Measurements from ENCODE around the gene MGAT4A.

Gene MGAT4A

GRCh38 chr2:98608116-98608961 lies 122.6 kb downstream of the MGAT4A start, which contains the start of the genes COA5 and UNC50:
Gene COA5 (minus strand): TSS chr2:98608512. CDS start chr2:98608405, 107 bp downstream.
Gene UNC50 (plus strand): TSS chr2:98608589. CDS start chr2:98609760, 1,171 bp downstream.
- Histone ChIP-seq H3K4me2 (ENCODE audit: low read length) (peak within 1 kb of the TSS; percentile 84), H3K9ac (ENCODE audit: low read length) (peak within 1 kb of the TSS; percentile 99), H3K23ac (ENCODE audit: low read length) (no peak within 1 kb of the TSS), H2BK120ac (ENCODE audit: insufficient read depth, low read length, poor library complexity) (peak within 1 kb of the TSS; percentile 62), H2BK12ac (ENCODE audit: low read length) (no peak within 1 kb of the TSS), H3K36me3 (ENCODE audit: control insufficient read depth in 1 of 2, insufficient read depth in 2 of 2, low read length in 2 of 2) (peaks cover 10 to 15% of the 10 kb centered on the region in 2 experiments), H3K27ac (ENCODE audit: low read depth, low read length) (peak within 1 kb of the TSS; percentile 90), H4K8ac (ENCODE audit: low read depth, low read length) (peak within 1 kb of the TSS; percentile 100), H2AFZ (ENCODE audit: insufficient read depth, low read length, poor library complexity) (peak within 1 kb of the TSS; percentile 84), H3K18ac (ENCODE audit: low read length) (peak within 1 kb of the TSS; percentile 79), H3K4me1 (ENCODE audit: control insufficient read depth in 1 of 2, insufficient read depth in 2 of 2, low read length in 2 of 2) (peaks cover 7 to 9% of the 10 kb centered on the region in 2 experiments), H4K91ac (ENCODE audit: low read depth, low read length) (peak within 1 kb of the TSS; percentile 92), H2AK5ac (ENCODE audit: low read length) (peak within 1 kb of the TSS; percentile 72), H3K4me3 (ENCODE audit: low read depth, low read length) (peak within 1 kb of the TSS; percentile 95), H3K79me1 (ENCODE audit: low read length) (peaks cover 13% of the 10 kb centered on the region), H3K14ac (ENCODE audit: low read length) (peak within 1 kb of the TSS; percentile 94), H3K27me3 (ENCODE audit: insufficient read depth, low read length) (no peaks in the 10 kb centered on the region), H3K9me3 (ENCODE audit: insufficient read depth, low read depth, low read length) (no peaks in the 10 kb centered on the region), H2BK5ac (ENCODE audit: low read depth, low read length, poor library complexity) (peak within 1 kb of the TSS; percentile 95), H3K79me2 (ENCODE audit: control insufficient read depth, insufficient read depth, low read length, poor library complexity) (peaks cover 15% of the 10 kb centered on the region), H3K4ac (ENCODE audit: low read depth, low read length) (peak within 1 kb of the TSS; percentile 99), H4K12ac (ENCODE audit: low read depth, low read length) (peak within 1 kb of the TSS; percentile 89)
- peak; percentile 86 to 91 for DNase-seq
- no CpG with 5 or more reads among the region's 93 CpGs for WGBS (ENCODE audit: extremely low coverage, insufficient coverage, insufficient read length)

GRCh38 chr2:98607741-98608115 lies 123.2 kb downstream of the MGAT4A start:
- H3K14ac ChIP-seq (ENCODE audit: low read length): peak overlapping the region; percentile 82

GRCh38 chr2:98607104-98607503 lies 123.8 kb downstream of the MGAT4A start:
- Histone ChIP-seq H2AFZ (ENCODE audit: insufficient read depth, low read length, poor library complexity) (no peak overlapping the region), H3K14ac (ENCODE audit: low read length) (no peak overlapping the region), H2BK120ac (ENCODE audit: insufficient read depth, low read length, poor library complexity) (no peak overlapping the region), H3K36me3 (ENCODE audit: control insufficient read depth in 1 of 2, insufficient read depth in 2 of 2, low read length in 2 of 2) (peaks cover 9 to 10% of the 10 kb centered on the region in 2 experiments), H3K23ac (ENCODE audit: low read length) (no peak overlapping the region), H3K9me3 (ENCODE audit: insufficient read depth, low read depth, low read length) (no peaks in the 10 kb centered on the region), H3K79me2 (ENCODE audit: control insufficient read depth, insufficient read depth, low read length, poor library complexity) (peaks cover 15% of the 10 kb centered on the region), H3K9ac (ENCODE audit: low read length) (no peak overlapping the region), H3K4me1 (ENCODE audit: control insufficient read depth in 1 of 2, insufficient read depth in 2 of 2, low read length in 2 of 2) (peaks cover 7 to 9% of the 10 kb centered on the region in 2 experiments), H3K18ac (ENCODE audit: low read length) (no peak overlapping the region), H3K79me1 (ENCODE audit: low read length) (peaks cover 13% of the 10 kb centered on the region), H2BK12ac (ENCODE audit: low read length) (no peak overlapping the region), H3K27ac (ENCODE audit: low read depth, low read length) (no peak overlapping the region), H3K27me3 (ENCODE audit: insufficient read depth, low read length) (no peaks in the 10 kb centered on the region), H4K91ac (ENCODE audit: low read depth, low read length) (no peak overlapping the region), H3K4me3 (ENCODE audit: low read depth, low read length) (no peak overlapping the region), H3K4me2 (ENCODE audit: low read length) (peak overlapping the region; percentile 79), H2AK5ac (ENCODE audit: low read length) (no peak overlapping the region), H3K4ac (ENCODE audit: low read depth, low read length) (no peak overlapping the region), H2BK5ac (ENCODE audit: low read depth, low read length, poor library complexity) (no peak overlapping the region), H4K8ac (ENCODE audit: low read depth, low read length) (no peak overlapping the region), H4K12ac (ENCODE audit: low read depth, low read length) (no peak overlapping the region)
- WGBS (ENCODE audit: extremely low coverage, insufficient coverage, insufficient read length): no CpG with 5 or more reads among the region's 6 CpGs
- DNase-seq: no peak

More at GRCh38 chr2:98607741-98608115, 123.2 kb downstream of the MGAT4A start:
- WGBS (ENCODE audit: extremely low coverage, insufficient coverage, insufficient read length): no CpG with 5 or more reads among the region's 7 CpGs
- Histone ChIP-seq H3K4me2 (ENCODE audit: low read length) (peak overlapping the region; percentile 79), H3K4ac (ENCODE audit: low read depth, low read length) (peak overlapping the region; percentile 30), H3K79me1 (ENCODE audit: low read length) (peaks cover 13% of the 10 kb centered on the region), H3K79me2 (ENCODE audit: control insufficient read depth, insufficient read depth, low read length, poor library complexity) (peaks cover 15% of the 10 kb centered on the region), H3K4me3 (ENCODE audit: low read depth, low read length) (peak overlapping the region; percentile 95), H3K9me3 (ENCODE audit: insufficient read depth, low read depth, low read length) (no peaks in the 10 kb centered on the region), H3K18ac (ENCODE audit: low read length) (peak overlapping the region; percentile 56), H3K4me1 (ENCODE audit: control insufficient read depth in 1 of 2, insufficient read depth in 2 of 2, low read length in 2 of 2) (peaks cover 7 to 9% of the 10 kb centered on the region in 2 experiments), H3K36me3 (ENCODE audit: control insufficient read depth in 1 of 2, insufficient read depth in 2 of 2, low read length in 2 of 2) (peaks cover 10 to 14% of the 10 kb centered on the region in 2 experiments), H2BK12ac (ENCODE audit: low read length) (no peak overlapping the region), H2AK5ac (ENCODE audit: low read length) (no peak overlapping the region), H3K9ac (ENCODE audit: low read length) (peak overlapping the region; percentile 95), H2BK120ac (ENCODE audit: insufficient read depth, low read length, poor library complexity) (no peak overlapping the region), H4K12ac (ENCODE audit: low read depth, low read length) (peak overlapping the region; percentile 70), H4K8ac (ENCODE audit: low read depth, low read length) (peak overlapping the region; percentile 100), H2BK5ac (ENCODE audit: low read depth, low read length, poor library complexity) (no peak overlapping the region), H3K27ac (ENCODE audit: low read depth, low read length) (peak overlapping the region; percentile 90), H3K27me3 (ENCODE audit: insufficient read depth, low read length) (no peaks in the 10 kb centered on the region), H3K23ac (ENCODE audit: low read length) (no peak overlapping the region), H4K91ac (ENCODE audit: low read depth, low read length) (peak overlapping the region; percentile 68), H2AFZ (ENCODE audit: insufficient read depth, low read length, poor library complexity) (no peak overlapping the region)
- peak in 1 of 2 donors; percentile 24 for DNase-seq

GRCh38 chr2:98606431-98606830 lies 124.5 kb downstream of the MGAT4A start:
- peaks cover 7 to 8% of the 10 kb centered on the region in 2 experiments for H3K36me3 ChIP-seq (ENCODE audit: control insufficient read depth in 1 of 2, insufficient read depth in 2 of 2, low read length in 2 of 2)
- no peak overlapping the region for H4K8ac ChIP-seq (ENCODE audit: low read depth, low read length)
- no peak overlapping the region for H3K23ac ChIP-seq (ENCODE audit: low read length)
- H2BK120ac ChIP-seq (ENCODE audit: insufficient read depth, low read length, poor library complexity): no peak overlapping the region
- no peak overlapping the region for H2AK5ac ChIP-seq (ENCODE audit: low read length)
- H4K91ac ChIP-seq (ENCODE audit: low read depth, low read length): no peak overlapping the region
- DNase-seq: no peak
- no peak overlapping the region for H3K9ac ChIP-seq (ENCODE audit: low read length)
- H4K12ac ChIP-seq (ENCODE audit: low read depth, low read length): no peak overlapping the region
- no peak overlapping the region for H3K27ac ChIP-seq (ENCODE audit: low read depth, low read length)
- H3K18ac ChIP-seq (ENCODE audit: low read length): no peak overlapping the region
- no peak overlapping the region for H2AFZ ChIP-seq (ENCODE audit: insufficient read depth, low read length, poor library complexity)
- H3K14ac ChIP-seq (ENCODE audit: low read length): no peak overlapping the region
- no peaks in the 10 kb centered on the region for H3K9me3 ChIP-seq (ENCODE audit: insufficient read depth, low read depth, low read length)
- H3K4ac ChIP-seq (ENCODE audit: low read depth, low read length): no peak overlapping the region
- H3K4me2 ChIP-seq (ENCODE audit: low read length): no peak overlapping the region
- no peak overlapping the region for H3K4me3 ChIP-seq (ENCODE audit: low read depth, low read length)
- H3K79me1 ChIP-seq (ENCODE audit: low read length): peaks cover 13% of the 10 kb centered on the region
- peaks cover 7 to 9% of the 10 kb centered on the region in 2 experiments for H3K4me1 ChIP-seq (ENCODE audit: control insufficient read depth in 1 of 2, insufficient read depth in 2 of 2, low read length in 2 of 2)
- H2BK12ac ChIP-seq (ENCODE audit: low read length): no peak overlapping the region
- peaks cover 15% of the 10 kb centered on the region for H3K79me2 ChIP-seq (ENCODE audit: control insufficient read depth, insufficient read depth, low read length, poor library complexity)
- no peak overlapping the region for H2BK5ac ChIP-seq (ENCODE audit: low read depth, low read length, poor library complexity)
- no peaks in the 10 kb centered on the region for H3K27me3 ChIP-seq (ENCODE audit: insufficient read depth, low read length)
- no CpG with 5 or more reads among the region's 7 CpGs for WGBS (ENCODE audit: extremely low coverage, insufficient coverage, insufficient read length)

Measured in trophoblast cell (in vitro differentiated cells and primary cell).